Measurements from ENCODE around the gene IL10. TPM values are rescaled to one million over a fixed set of nuclear protein-coding genes. Genes with fewer than 3 reads are reported as not detected.

The IL10 gene
- 1 to 10 TPM in 3 of 4 donors, under 1 TPM in 1; 0.34 to 2.3 (median 1.6) TPM for total RNA-seq

- Histone ChIP-seq H3K4me3 (replicated peaks in 1 of 3) (no peak within 1 kb of the TSS), H3K27me3 (no peaks in the 10 kb centered on the region), H3K4me1 (no peaks in the 10 kb centered on the region), H3K27ac (no peak within 1 kb of the TSS), H3K9me3 (no peaks in the 10 kb centered on the region), H3K36me3 (no peaks in the 10 kb centered on the region)
- TF ChIP-seq CTCF (IDR thresholded peaks at IDR 0.05): no peak
- TF ChIP-seq POLR2A (IDR thresholded peaks at IDR 0.05): no peak
- DNase-seq: no peak
- 81 to 92% methylated on average over 8 of the region's 8 CpGs for WGBS, 2 donors
- intact Hi-C loops (cut with DNase I): no loop called here
These were observed at the start of gene IL10 for GRCh38 chr1:206772243-206772937. TSS of gene IL10 (minus strand) at chr1:206772494. CDS start at chr1:206772435, 59 bp downstream.

GRCh38 chr1:206821493-206821892 lies 49.2 kb upstream of the IL10 start:
- 78 to 83% methylated on average over 4 of the region's 4 CpGs for WGBS, 2 donors
- H3K4me3 ChIP-seq (replicated peaks in 1 of 3): no peak overlapping the region
- H3K27me3 ChIP-seq: no peaks in the 10 kb centered on the region
- intact Hi-C loops (cut with DNase I): no loop called here
- H3K4me1 ChIP-seq: no peaks in the 10 kb centered on the region
- no peak for TF ChIP-seq POLR2A (IDR thresholded peaks at IDR 0.05)
- TF ChIP-seq CTCF (IDR thresholded peaks at IDR 0.05): no peak
- no peak overlapping the region for H3K27ac ChIP-seq
- H3K36me3 ChIP-seq: no peaks in the 10 kb centered on the region
- no peak for DNase-seq
- H3K9me3 ChIP-seq: no peaks in the 10 kb centered on the region

- Histone ChIP-seq H3K27me3 (no peaks in the 10 kb centered on the region), H3K4me1 (peaks cover 9 to 14% of the 10 kb centered on the region in 2 donors), H3K9me3 (no peaks in the 10 kb centered on the region), H3K36me3 (no peaks in the 10 kb centered on the region), H3K27ac (peak overlapping the region in 1 of 3 donors; percentile 38), H3K4me3 (replicated peaks in 1 of 3) (no peak overlapping the region)
- no peak for DNase-seq
- TF ChIP-seq POLR2A (IDR thresholded peaks at IDR 0.05) (no peak), CTCF (IDR thresholded peaks at IDR 0.05) (no peak)
- 70 to 71% methylated on average over 4 of the region's 4 CpGs for WGBS, 2 donors
- intact Hi-C loops (cut with DNase I): no loop called here
These were observed 44.3 kb upstream of the IL10 start for GRCh38 chr1:206816390-206817287.

- Histone ChIP-seq H3K4me3 (replicated peaks in 1 of 3) (no peak overlapping the region), H3K27ac (peak overlapping the region in 1 of 3 donors; percentile 1), H3K36me3 (no peaks in the 10 kb centered on the region), H3K9me3 (no peaks in the 10 kb centered on the region), H3K27me3 (no peaks in the 10 kb centered on the region), H3K4me1 (peaks cover 9 to 14% of the 10 kb centered on the region in 2 donors)
- TF ChIP-seq POLR2A (IDR thresholded peaks at IDR 0.05) (no peak), CTCF (IDR thresholded peaks at IDR 0.05) (no peak)
- DNase-seq: peak; percentile 83 to 87
- 8 to 24% methylated on average over 2 of the region's 2 CpGs for WGBS, 2 donors
- intact Hi-C loops (cut with DNase I): no loop called here
These were observed 42.5 kb upstream of the IL10 start for GRCh38 chr1:206814716-206815341.
